ENCODE results near the gene PUSL1. TPM values are rescaled to one million over a fixed set of nuclear protein-coding genes. Genes with fewer than 3 reads are reported as not detected.

The PUSL1 gene
- total and polyA plus RNA-seq, 2 of the 13 experiments (the other 11 are each of a cell fraction or from before 2014, with no cell fraction given), result 8.3 to 22.2 TPM

DNA sequence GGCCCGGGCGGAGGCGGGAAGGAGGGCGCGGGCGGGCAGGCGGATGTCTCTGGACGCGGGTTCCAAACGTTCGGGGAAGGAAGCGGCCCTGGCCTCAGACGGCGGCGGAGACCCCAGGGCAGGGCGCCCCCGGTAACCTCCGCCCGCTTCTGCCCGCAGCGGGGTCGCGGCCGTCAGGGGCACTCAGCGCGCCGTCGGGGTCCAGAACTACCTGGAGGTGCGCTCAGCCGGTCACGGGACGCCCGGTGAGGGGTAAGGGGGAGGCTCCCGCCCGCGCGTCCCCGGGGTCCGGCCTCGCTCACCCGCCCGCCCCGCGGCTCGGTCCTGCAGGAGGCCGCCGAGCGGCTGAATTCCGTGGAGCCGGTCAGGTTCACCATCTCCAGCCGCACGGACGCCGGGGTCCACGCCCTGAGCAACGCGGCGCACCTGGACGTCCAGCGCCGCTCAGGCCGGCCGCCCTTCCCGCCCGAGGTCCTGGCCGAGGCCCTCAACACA, 406 bp downstream of the PUSL1 start (continued):
- TF ChIP-seq POLR2G (IDR thresholded peaks at IDR 0.05; ENCODE audit: low read depth, low read length), result peak; percentile 43; the same call in 1 of the 2 replicates
- no peak for TF ChIP-seq ZNF235 (CRISPR knock-in tag; IDR thresholded peaks at IDR 0.05; ENCODE audit: borderline replicate concordance)
- peak; percentile 9; the same call in 1 of the 2 replicates for TF ChIP-seq RAD21 (CRISPR knock-in tag; IDR thresholded peaks at IDR 0.05)
- peak; percentile 16; the same call in 1 of the 2 replicates for TF ChIP-seq TAF1 (CRISPR knock-in tag; IDR thresholded peaks at IDR 0.05)
- TF ChIP-seq, protein P1, sequence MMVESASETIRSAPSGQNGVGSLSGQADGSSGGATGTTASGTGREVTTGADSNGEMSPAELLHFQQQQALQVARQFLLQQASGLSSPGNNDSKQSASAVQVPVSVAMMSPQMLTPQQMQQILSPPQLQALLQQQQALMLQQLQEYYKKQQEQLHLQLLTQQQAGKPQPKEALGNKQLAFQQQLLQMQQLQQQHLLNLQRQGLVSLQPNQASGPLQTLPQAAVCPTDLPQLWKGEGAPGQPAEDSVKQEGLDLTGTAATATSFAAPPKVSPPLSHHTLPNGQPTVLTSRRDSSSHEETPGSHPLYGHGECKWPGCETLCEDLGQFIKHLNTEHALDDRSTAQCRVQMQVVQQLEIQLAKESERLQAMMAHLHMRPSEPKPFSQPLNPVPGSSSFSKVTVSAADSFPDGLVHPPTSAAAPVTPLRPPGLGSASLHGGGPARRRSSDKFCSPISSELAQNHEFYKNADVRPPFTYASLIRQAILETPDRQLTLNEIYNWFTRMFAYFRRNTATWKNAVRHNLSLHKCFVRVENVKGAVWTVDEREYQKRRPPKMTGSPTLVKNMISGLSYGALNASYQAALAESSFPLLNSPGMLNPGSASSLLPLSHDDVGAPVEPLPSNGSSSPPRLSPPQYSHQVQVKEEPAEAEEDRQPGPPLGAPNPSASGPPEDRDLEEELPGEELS (CRISPR knock-in tag; IDR thresholded peaks at IDR 0.05), result no peak
- TF ChIP-seq TOE1 (CRISPR knock-in tag; IDR thresholded peaks at IDR 0.05), result no peak
- TF ChIP-seq TCF12 (IDR thresholded peaks at IDR 0.05), result no peak
- TF ChIP-seq TCF12 (CRISPR knock-in tag; IDR thresholded peaks at IDR 0.05), result peak; percentile 40; the same call in 1 of the 2 replicates
- TF ChIP-seq MBD4 (IDR thresholded peaks at IDR 0.05; ENCODE audit: borderline replicate concordance, low read length), result no peak
- TF ChIP-seq HOXA3 (CRISPR knock-in tag; IDR thresholded peaks at IDR 0.05), result no peak
- no peak for TF ChIP-seq ATF1 (CRISPR knock-in tag; IDR thresholded peaks at IDR 0.05)
- no peak for TF ChIP-seq ZNF451 (CRISPR knock-in tag; IDR thresholded peaks at IDR 0.05)
- TF ChIP-seq, protein P2, sequence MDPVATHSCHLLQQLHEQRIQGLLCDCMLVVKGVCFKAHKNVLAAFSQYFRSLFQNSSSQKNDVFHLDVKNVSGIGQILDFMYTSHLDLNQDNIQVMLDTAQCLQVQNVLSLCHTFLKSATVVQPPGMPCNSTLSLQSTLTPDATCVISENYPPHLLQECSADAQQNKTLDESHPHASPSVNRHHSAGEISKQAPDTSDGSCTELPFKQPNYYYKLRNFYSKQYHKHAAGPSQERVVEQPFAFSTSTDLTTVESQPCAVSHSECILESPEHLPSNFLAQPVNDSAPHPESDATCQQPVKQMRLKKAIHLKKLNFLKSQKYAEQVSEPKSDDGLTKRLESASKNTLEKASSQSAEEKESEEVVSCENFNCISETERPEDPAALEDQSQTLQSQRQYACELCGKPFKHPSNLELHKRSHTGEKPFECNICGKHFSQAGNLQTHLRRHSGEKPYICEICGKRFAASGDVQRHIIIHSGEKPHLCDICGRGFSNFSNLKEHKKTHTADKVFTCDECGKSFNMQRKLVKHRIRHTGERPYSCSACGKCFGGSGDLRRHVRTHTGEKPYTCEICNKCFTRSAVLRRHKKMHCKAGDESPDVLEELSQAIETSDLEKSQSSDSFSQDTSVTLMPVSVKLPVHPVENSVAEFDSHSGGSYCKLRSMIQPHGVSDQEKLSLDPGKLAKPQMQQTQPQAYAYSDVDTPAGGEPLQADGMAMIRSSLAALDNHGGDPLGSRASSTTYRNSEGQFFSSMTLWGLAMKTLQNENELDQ (CRISPR knock-in tag; IDR thresholded peaks at IDR 0.05; ENCODE audit: borderline replicate concordance), result no peak
- no peak for TF ChIP-seq ZNF674 (CRISPR knock-in tag; IDR thresholded peaks at IDR 0.05; ENCODE audit: low read depth)
- TF ChIP-seq NFRKB (IDR thresholded peaks at IDR 0.05), result no peak
- 0 out of 2 replicates have a peak, but pooled peaks have one; percentile 5 for TF ChIP-seq ZNF547 (CRISPR knock-in tag; IDR thresholded peaks at IDR 0.05)
- TF ChIP-seq, protein P3, sequence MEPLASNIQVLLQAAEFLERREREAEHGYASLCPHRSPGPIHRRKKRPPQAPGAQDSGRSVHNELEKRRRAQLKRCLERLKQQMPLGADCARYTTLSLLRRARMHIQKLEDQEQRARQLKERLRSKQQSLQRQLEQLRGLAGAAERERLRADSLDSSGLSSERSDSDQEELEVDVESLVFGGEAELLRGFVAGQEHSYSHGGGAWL (CRISPR knock-in tag; IDR thresholded peaks at IDR 0.05), result peak; percentile 56; the same call in 1 of the 2 replicates
- TF ChIP-seq ASH2L (IDR thresholded peaks at IDR 0.05; ENCODE audit: insufficient read length, low read depth, low read length), result peak; percentile 15
- TF ChIP-seq ZNF460 (CRISPR knock-in tag; IDR thresholded peaks at IDR 0.05; ENCODE audit: borderline replicate concordance), result no peak
- TF ChIP-seq KAT7 (CRISPR knock-in tag; IDR thresholded peaks at IDR 0.05; ENCODE audit: borderline replicate concordance), result peak; percentile 72
- TF ChIP-seq ZNF607 (CRISPR knock-in tag; IDR thresholded peaks at IDR 0.05; ENCODE audit: borderline replicate concordance), result peak; percentile 10; the same call in 1 of the 2 replicates
- TF ChIP-seq ZNF160 (CRISPR knock-in tag; IDR thresholded peaks at IDR 0.05), result no peak
- peak; percentile 34; the same call in 1 of the 2 replicates for TF ChIP-seq PAX8 (CRISPR knock-in tag; IDR thresholded peaks at IDR 0.05; ENCODE audit: borderline replicate concordance)
- TF ChIP-seq, protein P4, sequence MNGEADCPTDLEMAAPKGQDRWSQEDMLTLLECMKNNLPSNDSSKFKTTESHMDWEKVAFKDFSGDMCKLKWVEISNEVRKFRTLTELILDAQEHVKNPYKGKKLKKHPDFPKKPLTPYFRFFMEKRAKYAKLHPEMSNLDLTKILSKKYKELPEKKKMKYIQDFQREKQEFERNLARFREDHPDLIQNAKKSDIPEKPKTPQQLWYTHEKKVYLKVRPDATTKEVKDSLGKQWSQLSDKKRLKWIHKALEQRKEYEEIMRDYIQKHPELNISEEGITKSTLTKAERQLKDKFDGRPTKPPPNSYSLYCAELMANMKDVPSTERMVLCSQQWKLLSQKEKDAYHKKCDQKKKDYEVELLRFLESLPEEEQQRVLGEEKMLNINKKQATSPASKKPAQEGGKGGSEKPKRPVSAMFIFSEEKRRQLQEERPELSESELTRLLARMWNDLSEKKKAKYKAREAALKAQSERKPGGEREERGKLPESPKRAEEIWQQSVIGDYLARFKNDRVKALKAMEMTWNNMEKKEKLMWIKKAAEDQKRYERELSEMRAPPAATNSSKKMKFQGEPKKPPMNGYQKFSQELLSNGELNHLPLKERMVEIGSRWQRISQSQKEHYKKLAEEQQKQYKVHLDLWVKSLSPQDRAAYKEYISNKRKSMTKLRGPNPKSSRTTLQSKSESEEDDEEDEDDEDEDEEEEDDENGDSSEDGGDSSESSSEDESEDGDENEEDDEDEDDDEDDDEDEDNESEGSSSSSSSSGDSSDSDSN (CRISPR knock-in tag; IDR thresholded peaks at IDR 0.05), result peak; percentile 59; the same call in 1 of the 2 replicates

Measured in HepG2 (cell line).